NK-92 (cell line): Measurements from ENCODE around the gene NEK9.
"Not testable (repeated sequence)": the region's sequence is repeated elsewhere in the genome, so short reads cannot be mapped to it uniquely, and the experiment has no call there.

Experiments
- DNase-seq: peaks from one replicate; lab custom pipeline; 2025; ENCODE audit not compliant: unreplicated experiment; lab: John Stamatoyannopoulos, UW

Gene NEK9

DNA sequence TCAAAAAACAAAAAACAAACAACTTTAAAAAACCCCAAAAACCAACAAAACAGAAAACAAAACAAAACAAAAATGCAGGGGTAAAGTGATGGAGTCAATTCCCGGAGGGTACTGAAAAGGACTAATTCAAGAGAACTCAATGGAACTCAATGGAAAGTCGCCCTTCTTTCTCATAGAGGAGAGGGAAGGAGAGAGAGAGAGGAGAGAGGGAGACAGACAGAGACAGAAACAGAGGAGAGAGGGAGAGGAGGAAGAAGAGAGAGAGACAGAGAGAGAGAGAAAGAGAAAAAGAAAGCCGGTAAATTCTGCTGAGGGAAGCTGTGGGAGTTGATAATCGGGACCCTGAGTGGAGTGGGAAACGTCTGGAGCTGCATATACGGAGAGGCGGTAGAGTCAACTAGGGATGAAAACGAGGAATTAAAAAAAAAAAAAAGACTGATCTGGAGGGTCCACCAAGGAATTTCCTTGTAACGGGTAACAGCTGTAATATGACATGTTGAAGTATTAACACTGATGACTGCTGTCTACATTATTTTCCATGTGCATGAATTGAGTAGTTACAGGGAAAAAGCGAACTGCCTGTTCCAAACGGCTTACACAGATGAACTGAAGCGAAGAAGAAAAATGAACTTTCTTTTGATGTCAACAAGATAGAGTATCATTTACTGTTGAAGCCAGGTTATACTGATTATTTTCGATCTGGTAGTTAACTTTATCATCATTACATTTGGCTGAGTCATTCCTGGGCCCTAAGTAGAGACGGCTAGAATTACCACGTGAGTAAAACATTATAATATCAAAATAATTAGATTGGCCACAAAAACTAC, 58.3 kb downstream of the NEK9 start:
- DNase-seq: no peak

DNA sequence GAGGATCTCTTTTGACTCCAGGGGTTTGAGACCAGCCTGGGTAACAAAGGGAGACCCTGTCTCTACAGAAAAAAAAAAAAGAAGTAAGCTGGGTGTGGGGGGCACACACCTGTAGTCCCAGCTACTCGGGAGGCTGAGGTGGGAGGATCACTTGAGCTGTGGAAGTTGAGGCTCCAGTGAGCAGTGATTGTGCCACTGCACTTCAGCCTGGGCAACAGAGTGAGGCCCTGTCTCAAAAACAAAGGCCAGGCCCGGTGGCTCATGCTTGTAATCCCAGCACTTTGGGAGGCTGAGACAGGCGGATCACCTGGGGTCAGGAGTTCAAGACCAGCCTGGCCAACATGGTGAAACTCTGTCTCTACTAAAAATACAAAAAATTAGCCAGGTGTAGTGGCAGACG, 59.1 kb downstream of the NEK9 start:
- not testable (repeated sequence) for DNase-seq

DNA sequence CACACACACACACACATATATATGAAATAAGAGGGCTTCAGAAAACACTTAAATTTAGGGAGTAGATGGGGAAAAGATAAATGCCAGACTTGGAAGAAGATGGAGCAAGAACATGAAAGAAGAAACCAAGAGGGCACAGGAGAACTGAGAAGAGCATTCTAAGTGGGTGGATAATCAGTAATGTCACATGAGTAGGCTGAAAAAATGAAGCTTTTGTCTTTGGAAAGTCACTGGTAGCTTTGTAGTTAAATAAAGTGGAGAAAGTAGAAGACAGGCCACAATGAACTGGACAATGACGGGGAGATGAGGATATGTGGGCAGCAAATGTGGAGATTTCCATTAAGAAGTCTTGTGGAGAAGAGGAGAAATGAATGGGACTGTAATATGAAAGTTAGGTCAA, 59.6 kb downstream of the NEK9 start:
- DNase-seq: no peak

DNA sequence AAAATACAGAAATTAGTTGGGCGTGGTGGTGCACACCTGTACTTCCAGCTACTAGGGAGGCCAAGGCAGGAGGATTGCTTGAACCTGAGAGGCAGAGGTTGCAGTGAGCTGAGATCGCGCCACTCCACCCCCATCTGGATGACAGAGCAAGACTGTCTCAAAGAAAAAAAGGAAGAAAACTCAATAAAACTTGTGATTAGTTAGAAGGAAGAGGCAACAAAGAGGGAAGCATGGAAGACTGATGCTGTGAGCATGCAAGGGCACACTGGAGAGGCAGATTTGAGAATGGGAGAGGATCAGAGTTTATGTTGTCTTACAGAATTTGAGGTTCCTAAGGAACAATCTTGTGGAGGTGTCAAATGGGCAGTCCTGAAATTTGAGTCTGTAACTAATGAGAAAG, 60.2 kb downstream of the NEK9 start:
- DNase-seq: no peak

DNA sequence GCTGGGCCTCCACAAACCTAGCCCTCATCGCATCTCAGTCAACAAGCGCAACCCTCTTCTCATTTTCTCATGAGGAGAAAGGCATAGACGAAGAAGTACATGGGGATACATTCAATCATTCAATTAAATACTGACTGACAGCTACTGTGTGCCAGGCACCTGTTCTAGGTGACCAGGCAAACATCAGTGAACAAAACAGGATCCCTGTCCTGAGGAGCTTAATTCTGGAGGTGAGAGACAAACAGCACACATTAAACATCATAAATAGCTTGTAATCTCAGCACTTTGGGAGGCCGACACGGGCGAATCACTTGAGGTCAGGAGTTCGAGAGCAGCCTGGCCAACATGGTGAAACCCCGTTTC, 62.7 kb downstream of the NEK9 start:
- no peak for DNase-seq

DNA sequence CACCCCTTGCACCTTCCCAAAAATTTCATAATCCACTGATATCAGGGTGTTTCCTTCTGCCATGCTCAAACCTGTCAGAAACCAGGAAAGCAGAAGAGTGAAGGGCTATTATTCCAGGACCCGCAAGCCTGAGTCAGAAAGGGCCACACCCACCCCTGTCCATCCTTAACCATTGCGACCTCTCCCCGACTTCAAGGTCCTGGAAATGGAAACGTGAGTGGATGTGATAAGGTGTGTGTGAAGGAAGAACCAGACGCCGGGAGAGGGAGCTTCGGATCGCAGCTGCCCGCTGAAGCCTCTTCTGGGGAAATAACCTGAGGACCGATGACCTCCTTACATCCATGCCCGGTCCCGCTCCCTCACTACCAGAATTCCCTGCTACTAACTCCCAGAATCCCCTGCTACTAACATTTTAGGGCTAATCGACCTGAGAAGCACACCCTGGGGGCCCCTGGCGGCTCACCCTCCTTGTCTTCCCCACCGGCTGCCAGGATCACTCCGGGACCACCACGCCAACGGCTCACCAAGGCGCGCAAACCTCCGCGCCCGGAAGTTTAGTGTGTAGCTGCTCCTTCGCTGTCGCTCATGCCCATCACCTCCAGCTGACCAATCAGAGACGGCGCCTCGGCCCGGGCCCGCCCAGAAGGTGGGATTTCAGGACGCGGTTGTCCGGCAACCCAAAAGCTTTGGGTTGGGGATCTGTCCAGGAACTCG, 63.2 kb downstream of the NEK9 start, which contains the start of gene ACYP1:
ACYP1 (minus strand) TSS at position 534 of the 714 bp plus-strand sequence; CDS start at position 63, 471 bp downstream.
- peak; percentile 22 for DNase-seq

DNA sequence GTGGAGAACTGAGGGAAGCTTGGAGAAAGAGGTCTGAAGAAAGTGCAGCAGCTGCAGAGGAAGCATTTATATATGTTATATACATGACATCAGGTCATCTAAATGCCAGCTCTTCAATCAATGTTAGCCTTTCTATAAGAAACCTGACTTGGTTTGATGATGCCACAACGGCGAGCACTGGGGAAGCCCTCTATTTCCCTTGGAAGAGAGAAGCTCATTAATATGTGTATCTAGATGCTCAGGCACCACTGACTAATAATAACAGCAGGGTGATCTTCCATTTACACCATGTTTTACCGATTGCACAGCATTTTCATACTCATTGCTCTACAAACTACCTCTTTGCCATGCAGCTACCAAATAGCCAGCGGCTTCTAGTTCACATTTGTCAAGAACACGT, 63.8 kb downstream of the NEK9 start:
- DNase-seq: no peak

DNA sequence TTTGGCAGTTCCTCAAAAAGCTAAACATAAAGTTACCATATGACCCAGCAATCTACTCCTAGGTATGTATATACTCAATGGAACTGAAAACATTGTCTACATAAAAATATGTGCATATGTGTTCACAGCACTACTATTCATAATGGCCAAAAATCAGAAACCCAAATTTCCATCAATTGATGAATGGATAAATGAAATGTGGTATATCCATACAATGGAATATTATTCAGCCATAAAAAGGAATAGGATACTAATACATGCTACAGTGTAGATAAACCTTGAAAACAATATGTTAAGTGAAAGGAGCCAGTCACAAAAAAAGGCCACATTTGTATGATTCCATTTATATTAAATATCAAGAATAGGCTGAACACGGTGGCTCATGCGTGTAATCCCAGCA, 66.4 kb downstream of the NEK9 start:
- DNase-seq: no peak

DNA sequence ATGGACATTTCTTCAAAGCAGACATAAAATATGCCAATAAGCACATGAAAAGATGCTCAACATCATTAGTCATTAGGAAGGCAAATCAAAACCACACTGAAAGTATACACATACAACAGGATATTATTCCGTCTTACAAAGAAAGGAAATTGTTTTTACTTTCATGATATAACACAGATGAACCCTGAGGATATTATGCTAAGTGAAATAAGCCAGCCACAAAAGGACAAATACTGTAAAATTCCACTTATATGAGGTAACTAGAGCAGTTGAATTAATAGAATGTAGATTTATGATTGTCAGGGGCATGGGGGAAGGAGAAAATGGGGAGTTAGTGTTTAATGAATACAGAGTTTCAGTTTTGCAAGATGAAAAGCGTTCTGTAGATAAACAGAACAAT, 67.2 kb downstream of the NEK9 start:
- DNase-seq: no peak

DNA sequence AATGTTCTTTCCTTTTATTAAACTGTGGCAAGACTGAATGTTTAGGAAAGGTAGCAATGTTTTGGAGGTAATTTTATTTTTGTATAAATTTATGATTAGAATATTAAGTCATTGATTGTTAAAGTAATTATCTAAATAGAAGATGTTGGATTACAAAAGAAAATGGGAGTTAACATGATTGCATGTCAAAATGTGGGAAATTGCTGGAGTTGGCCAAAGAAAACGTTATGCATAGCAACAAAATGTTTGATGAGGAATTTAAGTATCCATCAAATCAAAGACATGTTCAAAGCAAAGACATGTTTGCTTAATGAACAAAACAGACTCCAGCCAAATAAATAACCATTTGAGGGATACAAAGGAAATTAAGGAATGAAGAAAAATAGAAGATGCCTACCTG, 72.4 kb downstream of the NEK9 start:
- no peak for DNase-seq

DNA sequence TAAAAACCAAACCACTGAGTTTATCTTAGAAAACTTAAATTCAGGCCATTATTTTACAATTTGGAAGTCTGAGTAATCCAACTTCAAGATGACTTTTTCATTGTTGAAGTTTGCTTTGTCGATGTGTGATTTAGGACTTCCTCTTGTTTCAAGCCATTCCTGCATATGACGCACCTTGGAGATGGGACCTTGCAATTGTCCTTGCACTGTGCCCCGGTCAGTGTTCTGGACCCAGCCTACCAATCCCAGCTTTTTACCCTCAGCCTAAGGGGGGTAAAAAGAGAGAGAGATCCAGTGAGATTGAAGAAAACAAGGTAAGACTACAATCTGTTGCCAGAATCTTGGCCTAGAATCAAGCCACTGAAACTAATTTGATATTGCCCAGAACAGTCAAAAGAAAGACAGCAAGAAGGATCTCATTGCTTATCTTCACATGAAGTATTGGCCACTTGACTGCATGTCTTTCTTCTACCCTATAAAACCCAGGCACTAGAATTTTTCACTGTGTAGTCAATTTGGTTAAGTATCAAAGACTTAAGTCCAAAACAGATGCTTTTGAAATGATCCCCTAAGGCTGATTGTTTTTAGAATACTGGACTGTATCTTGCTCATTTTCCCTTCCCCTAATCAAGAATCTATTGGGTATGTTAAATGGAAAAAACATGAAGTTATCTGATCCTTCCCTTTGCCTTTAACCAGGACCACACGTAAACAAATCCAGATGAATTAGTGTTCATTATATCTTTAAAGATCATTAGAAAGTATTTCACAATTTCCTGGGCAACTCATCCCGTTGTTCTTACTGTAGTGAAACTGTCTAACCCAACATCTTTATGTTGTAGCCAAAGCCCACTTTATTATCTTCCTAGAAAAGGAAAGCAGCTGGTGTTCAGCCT, 73.2 kb downstream of the NEK9 start:
- no peak for DNase-seq

DNA sequence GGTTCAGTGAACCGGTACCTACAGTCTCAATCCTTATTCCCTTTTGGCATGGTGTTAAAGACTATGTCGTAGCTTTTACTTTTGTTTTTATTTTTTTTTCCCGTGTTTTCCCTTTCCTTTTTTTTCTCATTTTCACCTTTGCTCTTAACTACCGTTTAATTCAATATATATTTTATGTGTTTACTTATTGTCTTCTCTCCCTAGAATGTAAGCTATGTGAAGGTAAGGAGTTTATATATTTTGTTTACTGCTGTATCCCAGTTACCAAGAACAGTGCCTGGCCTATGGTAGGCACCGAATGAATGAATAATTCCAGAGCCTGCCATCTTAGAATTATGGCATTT, 75.3 kb downstream of the NEK9 start:
- DNase-seq: no peak

DNA sequence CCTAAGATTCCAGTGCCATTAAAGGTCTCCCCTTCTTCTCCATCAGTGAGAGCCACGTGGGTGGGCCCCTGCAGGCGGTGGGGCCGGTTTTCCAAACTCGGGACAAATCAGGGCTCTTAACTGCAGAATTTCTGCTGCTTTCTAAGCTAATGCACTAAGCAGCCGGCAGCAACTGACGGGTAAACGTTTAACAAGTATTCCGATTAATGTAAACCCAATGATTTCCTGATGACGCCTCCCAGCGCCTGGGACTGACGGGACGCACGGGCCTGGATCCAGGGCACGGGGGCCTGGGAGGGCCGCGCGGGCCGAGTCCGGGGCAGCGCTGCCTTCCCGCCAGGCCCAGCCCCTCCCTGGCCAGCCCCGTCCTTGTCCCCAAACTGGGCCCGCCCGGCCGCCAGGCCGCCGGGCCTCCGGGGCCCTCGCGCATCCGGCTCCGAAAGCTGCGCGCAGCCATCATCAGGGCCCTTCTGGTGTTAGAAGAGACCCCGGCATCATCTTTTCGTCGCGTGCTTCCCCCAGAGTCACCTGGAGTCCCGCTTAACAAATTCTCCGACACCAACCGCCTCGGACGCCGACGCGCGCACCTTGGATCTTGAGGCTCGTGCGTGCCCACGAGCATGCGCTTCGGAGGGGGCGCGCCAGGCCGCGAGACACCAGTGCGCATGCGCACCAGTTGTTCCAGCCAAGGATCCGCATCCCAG, 75.8 kb downstream of the NEK9 start, which contains the start of gene MLH3:
MLH3 (minus strand) TSS at position 616 of the 704 bp plus-strand sequence. CDS start 1,812 bp downstream, outside the sequence.
- DNase-seq: peak; percentile 24

DNA sequence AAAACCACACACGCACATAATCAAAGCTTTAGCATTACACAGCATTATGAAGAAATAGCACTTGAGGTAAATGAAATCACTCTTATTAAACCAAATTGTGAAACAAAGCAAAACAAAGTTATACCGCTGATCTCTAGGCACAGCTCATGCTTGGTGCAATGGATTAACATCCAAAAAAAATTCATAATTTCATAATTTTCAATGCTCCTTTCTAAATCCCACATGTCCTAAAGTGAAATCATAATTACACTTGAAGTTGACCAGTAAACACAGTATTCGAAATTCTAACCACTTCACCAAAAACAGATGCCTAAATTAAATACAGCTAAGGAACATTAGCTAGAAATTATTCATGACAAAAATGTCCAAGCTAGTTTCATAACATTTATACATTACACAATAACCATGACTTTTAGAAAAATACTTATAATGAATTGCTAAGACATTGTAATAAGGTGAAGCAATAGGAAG, 77.1 kb downstream of the NEK9 start:
- DNase-seq: no peak

DNA sequence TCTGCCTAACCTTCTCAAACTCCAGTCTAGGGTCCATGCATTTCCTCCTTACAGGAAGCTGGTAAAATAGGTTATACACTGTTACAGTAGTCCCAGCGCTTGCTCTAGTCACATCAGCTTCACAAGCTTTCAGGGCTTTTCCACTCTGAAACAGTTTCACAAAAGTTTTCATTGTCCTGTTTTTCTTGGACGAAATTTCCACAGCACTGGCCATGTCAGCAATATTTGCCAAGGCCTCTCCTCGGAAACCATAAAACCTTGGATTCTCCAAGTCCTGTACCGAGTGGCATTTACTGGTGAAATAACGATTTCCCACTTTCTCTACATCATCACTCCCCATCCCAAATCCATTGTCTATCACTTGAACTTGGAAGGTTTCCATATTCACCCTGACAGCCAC, 77.7 kb downstream of the NEK9 start:
- no peak for DNase-seq

DNA sequence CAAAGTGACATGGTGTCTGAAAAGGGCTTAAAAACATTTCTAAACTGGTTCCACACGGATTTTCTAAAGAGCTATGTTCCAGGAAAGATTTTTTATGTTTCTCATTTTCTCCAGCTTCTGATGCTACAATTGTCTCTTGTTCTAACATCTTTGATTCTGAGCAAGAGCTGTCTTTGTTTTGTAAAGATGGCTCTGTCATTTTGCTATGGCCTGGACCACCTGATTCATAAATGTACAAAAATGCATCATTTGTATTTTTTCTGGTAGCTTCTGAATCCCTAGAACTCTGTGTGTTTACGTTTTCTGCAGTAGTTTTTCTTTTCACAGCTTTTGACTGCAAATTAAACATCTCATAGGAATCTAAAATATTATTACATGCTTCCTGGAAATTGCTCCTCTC, 78.7 kb downstream of the NEK9 start:
- DNase-seq: no peak

DNA sequence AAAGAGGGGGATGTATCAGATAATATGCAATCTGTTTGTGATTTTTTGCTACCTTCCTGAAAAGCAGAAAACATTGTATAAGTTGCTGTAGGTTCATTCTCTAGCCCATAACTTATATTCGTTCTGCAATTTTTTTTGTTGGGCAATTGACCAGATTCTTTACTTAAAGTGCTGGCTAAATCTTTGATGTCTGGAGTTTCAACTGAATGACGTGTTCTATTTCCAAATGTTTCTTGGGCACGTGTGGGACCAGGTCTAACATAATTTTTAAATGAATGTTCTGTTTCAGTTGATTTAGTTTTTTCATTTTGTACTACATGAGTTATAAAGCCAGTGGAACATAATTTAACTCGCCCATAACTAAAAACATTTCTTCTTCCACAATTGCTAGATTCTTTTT, 79.3 kb downstream of the NEK9 start:
- no peak for DNase-seq

DNA sequence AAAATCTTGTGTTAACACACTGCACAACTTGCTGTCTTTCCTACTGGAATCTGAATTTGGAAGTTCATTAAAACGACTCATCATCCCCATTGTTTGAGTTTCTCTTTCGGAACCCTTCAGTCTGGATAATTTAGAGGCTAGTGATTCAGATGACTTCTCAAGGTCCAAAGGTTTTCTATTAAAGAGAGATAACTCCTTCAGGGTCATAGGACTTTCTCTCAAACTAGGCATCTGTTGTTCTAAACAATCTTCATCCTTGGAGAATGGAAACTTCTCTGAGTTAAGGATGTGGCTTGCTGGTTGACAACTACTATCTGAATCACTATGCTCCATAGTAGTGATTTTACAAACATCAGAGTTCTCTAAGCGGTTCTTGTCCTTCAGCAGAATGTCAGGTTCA, 79.9 kb downstream of the NEK9 start:
- DNase-seq: no peak

DNA sequence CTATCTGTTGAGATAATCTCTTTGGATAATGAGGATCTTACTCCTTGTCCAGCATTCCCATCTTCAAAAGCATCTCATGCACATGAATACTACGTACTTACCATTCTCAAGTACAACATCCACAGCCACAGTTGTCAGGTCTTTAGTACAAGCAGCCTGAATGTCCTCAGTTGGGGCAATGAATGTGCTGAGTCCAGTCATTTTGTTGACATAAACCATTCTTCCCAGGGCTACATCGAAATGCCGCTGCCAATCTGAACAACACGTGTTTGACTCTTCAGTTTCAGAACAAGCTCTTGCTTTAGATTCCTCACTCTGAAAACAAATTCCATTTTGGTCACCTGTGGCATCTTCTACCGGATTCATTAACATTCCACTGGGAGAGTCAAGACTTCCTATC, 80.6 kb downstream of the NEK9 start:
- no peak for DNase-seq

DNA sequence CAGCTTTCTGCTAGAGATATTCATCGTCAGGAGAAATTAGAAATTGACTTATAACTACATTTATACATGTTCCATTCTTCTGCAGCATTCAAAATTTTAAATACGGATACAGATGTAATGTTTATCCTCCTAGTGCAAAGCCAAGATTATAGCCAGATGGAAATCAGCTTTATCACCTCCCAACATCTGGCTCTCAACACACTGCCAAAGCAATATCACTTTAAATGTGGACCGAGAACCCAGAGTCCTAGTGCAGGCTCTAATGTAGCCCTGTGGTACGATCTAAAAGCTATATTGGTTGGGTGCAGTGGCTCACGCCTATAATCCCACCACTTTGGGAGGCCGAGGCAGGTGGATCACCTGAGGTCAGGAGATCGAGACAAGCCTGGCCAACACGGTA, 82.1 kb downstream of the NEK9 start:
- DNase-seq: no peak

DNA sequence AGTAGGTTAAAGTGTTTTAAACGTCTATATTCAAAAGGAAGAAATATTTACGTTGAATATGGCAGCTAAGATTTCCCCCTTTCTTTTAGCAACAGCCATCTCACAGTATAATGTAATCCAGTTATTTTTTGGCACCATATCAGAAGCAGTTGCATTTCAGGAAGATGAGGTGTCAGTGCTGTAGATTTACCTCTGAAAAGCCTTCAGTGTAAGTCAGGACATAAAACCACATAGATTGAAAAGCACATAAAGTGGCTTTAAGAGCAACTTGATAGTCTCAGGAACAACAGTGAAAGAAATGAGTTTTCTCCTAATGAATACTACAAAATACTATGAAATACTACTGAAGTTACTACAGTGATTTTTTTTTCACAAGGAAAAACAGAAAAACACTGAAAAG, 82.5 kb downstream of the NEK9 start:
- no peak for DNase-seq
